Nephron progenitor cell (in vitro differentiated cells): ENCODE measurements around the gene KRTAP10-7.
"Not testable (repeated sequence)": the region's sequence is repeated elsewhere in the genome, so short reads cannot be mapped to it uniquely, and the experiment has no call there.

Experiments used
- DNase-seq: peaks from one replicate; pipeline ENCODE4 v3.0.0; 2021
- H3K27ac Mint-ChIP-seq: 2 replicates; pipeline ENCODE4 v1.8.0; 2021; ENCODE audit warnings: mild to moderate bottlenecking, moderate library complexity, mixed read lengths
- H3K27me3 Mint-ChIP-seq: 2 replicates; pipeline ENCODE4 v1.8.0; 2021; ENCODE audit warnings: mild to moderate bottlenecking, low read depth, mixed read lengths; ENCODE audit not compliant: poor library complexity
- H3K36me3 Mint-ChIP-seq: 2 replicates; pipeline ENCODE4 v1.8.0; 2021; ENCODE audit warnings: low read depth, mixed read lengths
- H3K4me1 Mint-ChIP-seq: 2 replicates; pipeline ENCODE4 v1.8.0; 2021; ENCODE audit warnings: mixed read lengths
- H3K4me3 Mint-ChIP-seq: 2 replicates; pipeline ENCODE4 v1.8.0; 2021; ENCODE audit warnings: mild to moderate bottlenecking, moderate library complexity, mixed read lengths
- H3K9me3 Mint-ChIP-seq: 2 replicates; pipeline ENCODE4 v1.8.0; 2021; ENCODE audit warnings: mild to moderate bottlenecking, moderate library complexity, mixed read lengths
- TF ChIP-seq, protein P1 (sequence below): fragments of 200-600 bp; sonication (generic); IDR thresholded peaks from 2 replicates; pipeline ENCODE4 v1.5.0; 2021; ENCODE audit warnings: antibody characterized with exemption

KRTAP10-7 gene

DNA sequence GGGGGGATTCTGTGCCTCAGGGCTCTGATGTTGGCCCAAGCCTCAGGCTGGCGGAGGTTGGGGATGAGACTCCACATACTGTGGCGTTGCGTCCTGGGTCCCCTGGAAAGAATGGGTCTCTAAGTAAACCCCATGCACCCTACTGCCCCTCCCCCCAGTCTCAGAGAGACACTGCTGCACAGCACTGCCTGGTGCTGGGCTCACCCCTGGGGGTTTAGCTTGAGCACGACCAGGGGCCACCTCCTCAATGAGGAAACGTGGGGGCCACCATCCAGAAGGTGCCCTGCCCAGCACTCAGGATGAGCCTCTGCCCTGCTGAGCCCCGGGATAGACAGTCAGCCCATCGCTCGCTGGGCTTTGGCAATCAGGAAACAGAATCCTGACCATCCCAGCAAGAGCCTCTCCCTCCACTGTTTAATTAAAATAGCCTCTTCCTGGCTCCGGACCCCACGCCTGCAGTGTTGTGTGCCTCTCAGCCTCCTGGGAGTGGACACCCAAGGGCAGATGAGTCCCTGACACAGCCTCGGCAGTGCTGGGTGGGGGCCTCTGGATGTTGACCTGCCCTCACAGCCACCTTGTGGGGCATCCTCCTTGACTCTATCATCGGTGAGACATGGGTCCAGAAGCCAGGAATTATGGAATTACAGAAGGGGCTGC lies 30.4 kb upstream of the KRTAP10-7 start:
- Mint-ChIP-seq H3K4me1 (peaks cover 6% of the 10 kb centered on the region), H3K27me3 (peaks cover 29% of the 10 kb centered on the region), H3K9me3 (peaks cover 35% of the 10 kb centered on the region), H3K36me3 (no peaks in the 10 kb centered on the region), H3K4me3 (no peak overlapping the region), H3K27ac (no peak overlapping the region)
- TF ChIP-seq, protein P1, sequence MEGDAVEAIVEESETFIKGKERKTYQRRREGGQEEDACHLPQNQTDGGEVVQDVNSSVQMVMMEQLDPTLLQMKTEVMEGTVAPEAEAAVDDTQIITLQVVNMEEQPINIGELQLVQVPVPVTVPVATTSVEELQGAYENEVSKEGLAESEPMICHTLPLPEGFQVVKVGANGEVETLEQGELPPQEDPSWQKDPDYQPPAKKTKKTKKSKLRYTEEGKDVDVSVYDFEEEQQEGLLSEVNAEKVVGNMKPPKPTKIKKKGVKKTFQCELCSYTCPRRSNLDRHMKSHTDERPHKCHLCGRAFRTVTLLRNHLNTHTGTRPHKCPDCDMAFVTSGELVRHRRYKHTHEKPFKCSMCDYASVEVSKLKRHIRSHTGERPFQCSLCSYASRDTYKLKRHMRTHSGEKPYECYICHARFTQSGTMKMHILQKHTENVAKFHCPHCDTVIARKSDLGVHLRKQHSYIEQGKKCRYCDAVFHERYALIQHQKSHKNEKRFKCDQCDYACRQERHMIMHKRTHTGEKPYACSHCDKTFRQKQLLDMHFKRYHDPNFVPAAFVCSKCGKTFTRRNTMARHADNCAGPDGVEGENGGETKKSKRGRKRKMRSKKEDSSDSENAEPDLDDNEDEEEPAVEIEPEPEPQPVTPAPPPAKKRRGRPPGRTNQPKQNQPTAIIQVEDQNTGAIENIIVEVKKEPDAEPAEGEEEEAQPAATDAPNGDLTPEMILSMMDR, result no peak
- no peak for DNase-seq

DNA sequence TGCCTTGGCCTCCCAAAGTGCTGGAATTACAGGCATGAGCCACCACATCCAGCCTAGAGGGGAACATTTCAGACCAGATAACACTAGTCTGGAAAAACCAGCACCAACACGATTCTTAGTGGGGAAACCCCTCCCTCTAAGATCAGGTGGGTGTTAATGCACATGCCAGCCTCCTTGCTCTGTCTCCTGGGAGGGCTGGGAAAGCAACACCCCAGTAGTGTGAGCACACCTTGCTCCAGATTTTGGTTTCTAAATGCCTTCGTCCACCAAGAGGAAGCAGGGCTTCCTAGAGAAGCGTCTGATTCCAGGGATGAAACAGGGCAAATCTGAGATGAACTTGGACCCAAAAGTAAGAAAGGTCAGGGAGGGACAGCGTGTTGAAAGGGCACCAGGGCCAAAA lies 29.1 kb upstream of the KRTAP10-7 start:
- peaks cover 45% of the 10 kb centered on the region for H3K9me3 Mint-ChIP-seq
- DNase-seq, result no peak
- H3K27ac Mint-ChIP-seq, result no peak overlapping the region
- H3K36me3 Mint-ChIP-seq, result peaks cover 4% of the 10 kb centered on the region
- TF ChIP-seq, protein P1, result no peak
- peaks cover 14% of the 10 kb centered on the region for H3K4me1 Mint-ChIP-seq
- peaks cover 34% of the 10 kb centered on the region for H3K27me3 Mint-ChIP-seq
- no peak overlapping the region for H3K4me3 Mint-ChIP-seq

DNA sequence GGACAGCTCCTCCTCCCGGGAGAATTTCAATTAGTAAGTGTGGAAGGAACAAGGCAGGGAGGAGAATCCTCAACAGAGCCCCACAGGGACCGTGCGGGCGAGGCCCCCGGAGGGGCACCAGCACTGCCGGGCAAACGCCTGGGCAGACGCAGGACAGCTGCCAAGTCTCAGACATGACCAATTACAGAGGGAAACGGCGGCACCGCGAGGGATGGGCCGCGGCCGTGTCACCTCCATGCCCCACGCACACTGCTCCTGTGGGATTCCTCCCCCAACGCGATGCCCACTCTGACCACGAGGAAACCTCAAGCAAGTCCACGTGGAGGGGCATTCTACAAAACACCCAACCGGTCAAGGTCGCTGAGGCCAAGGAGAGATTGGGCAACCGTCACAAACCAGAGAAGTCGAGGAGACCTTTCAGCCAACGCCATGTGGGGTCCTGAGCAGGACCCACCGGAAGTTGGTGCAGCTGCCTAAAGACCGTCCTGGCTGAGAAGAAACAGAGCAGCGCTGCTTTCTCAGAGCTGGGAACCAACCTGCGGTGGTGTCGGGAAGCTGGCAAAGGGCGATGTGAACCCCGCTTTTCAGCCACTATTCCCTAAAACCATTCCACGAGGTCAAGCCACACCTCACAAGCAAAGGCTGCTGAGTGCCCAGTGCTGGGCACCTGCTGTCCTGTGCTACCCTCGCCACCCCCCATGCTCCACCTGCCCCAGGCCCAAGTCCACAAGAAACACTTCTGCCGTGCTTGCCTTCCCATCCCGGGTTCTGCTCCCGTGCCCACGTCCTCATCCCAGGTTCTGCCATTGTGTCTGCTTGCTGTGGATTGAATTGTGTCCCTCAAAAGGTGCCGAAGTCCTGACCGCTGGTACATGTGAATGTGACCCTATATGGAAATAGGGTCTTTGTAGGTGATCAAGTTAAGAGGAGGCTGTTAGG lies 28.3 kb upstream of the KRTAP10-7 start:
- peaks cover 34% of the 10 kb centered on the region for H3K27me3 Mint-ChIP-seq
- TF ChIP-seq, protein P1, result no peak
- H3K27ac Mint-ChIP-seq, result peak overlapping the region; percentile 29
- peaks cover 52% of the 10 kb centered on the region for H3K9me3 Mint-ChIP-seq
- no peak overlapping the region for H3K4me3 Mint-ChIP-seq
- H3K4me1 Mint-ChIP-seq, result peaks cover 14% of the 10 kb centered on the region
- H3K36me3 Mint-ChIP-seq, result peaks cover 4% of the 10 kb centered on the region
- no peak for DNase-seq

DNA sequence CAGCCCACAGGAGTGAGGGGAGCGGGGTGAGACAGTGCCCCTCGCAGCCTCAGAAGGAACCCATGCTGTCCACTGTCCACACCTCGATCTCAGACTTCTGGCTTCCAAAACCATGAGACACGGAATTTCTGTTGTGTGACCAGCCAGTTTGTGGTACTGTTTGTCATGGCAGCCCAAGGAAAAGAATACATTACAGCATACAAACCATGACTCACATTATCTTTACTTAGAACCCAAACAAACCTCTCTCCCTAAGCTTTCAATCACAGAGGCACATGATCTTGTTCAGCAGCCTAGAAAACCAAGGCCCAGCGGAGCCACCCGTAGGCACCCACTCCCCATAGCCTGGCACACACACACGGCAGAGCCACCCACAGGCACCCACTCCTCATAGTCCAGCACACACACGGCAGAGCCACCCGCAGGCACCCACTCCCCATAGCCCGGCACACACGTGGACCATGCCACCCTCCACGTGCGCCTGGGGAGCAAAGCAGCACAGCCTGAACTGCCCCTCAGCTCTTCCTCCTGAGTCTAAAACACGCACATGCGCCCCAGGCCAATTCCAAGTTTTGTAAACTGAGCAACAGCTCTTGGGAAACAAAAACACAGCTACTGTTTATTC lies 27.3 kb upstream of the KRTAP10-7 start:
- DNase-seq, result no peak
- Mint-ChIP-seq H3K27ac (peak overlapping the region; percentile 29), H3K4me3 (no peak overlapping the region), H3K9me3 (peaks cover 62% of the 10 kb centered on the region), H3K4me1 (peaks cover 14% of the 10 kb centered on the region), H3K27me3 (peaks cover 33% of the 10 kb centered on the region), H3K36me3 (peaks cover 4% of the 10 kb centered on the region)
- TF ChIP-seq, protein P1, result no peak

DNA sequence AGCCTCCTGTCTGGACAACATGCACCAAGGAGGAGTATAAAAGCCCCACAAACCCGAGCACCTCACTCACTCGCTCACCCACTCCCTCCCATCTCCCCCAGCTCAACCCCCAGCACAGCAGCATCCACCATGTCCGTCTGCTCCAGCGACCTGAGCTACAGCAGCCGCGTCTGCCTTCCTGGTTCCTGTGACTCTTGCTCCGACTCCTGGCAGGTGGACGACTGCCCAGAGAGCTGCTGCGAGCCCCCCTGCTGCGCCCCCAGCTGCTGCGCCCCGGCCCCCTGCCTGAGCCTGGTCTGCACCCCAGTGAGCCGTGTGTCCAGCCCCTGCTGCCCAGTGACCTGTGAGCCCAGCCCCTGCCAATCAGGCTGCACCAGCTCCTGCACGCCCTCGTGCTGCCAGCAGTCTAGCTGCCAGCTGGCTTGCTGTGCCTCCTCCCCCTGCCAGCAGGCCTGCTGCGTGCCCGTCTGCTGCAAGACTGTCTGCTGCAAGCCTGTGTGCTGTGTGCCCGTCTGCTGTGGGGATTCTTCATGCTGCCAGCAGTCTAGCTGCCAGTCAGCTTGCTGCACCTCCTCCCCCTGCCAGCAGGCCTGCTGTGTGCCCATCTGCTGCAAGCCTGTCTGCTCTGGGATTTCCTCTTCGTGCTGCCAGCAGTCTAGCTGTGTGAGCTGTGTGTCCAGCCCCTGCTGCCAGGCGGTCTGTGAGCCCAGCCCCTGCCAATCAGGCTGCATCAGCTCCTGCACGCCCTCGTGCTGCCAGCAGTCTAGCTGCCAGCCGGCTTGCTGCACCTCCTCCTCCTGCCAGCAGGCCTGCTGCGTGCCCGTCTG lies 26.6 kb upstream of the KRTAP10-7 start, which contains the start of gene KRTAP10-4:
TSS of gene KRTAP10-4 (plus strand) at position 100 of the 827 bp plus-strand sequence. CDS start at position 130, 30 bp downstream.
- Mint-ChIP-seq H3K4me1 (peaks cover 14% of the 10 kb centered on the region), H3K9me3 (peaks cover 65% of the 10 kb centered on the region), H3K27ac (peak within 1 kb of the TSS; percentile 29), H3K27me3 (peaks cover 33% of the 10 kb centered on the region)
- H3K36me3 Mint-ChIP-seq, H3K4me3 Mint-ChIP-seq, DNase-seq: not testable (repeated sequence)
